RPMI7951 (cell line): ENCODE data around the gene GNAL. TPM values are rescaled to one million over a fixed set of nuclear protein-coding genes. Genes with fewer than 3 reads are reported as not detected.
"Not testable (repeated sequence)": the region's sequence is repeated elsewhere in the genome, so short reads cannot be mapped to it uniquely, and the experiment has no call there.

Experiments
- DNase-seq: peaks from one replicate; pipeline ENCODE4 v3.0.0-alpha.2; 2012; ENCODE audit warnings: low read depth
- total RNA-seq: library from RNA; depleted of rRNA; stranded (reverse); fragments of >200 nt; shearing (Covaris generic); gene quantifications from 2 replicates; pipeline ENCODE4 v1.2.3, GENCODE V29; 2014

GNAL gene
- total RNA-seq, 1 experiment from 2014 or later, result not detected

DNA sequence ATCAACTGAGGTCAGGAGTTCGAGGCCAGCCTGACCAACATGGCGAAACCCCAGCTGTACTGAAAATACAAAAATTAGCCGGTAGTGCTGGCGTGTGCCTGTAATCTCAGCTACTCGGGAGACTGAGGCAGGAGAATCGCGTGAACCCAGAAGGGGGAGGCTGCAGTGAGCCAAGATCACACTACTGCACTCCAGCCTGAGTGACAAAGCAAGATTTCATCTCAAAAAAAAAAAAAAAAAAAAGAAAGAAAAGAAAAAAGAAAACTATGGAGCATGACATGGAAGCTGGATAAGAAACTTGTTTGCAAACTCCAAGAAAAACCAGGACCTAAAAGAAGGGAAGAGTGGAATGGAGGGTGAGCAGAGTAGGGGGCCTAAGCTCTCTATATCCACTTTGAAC lies 160.2 kb downstream of the GNAL start:
- no peak for DNase-seq

DNA sequence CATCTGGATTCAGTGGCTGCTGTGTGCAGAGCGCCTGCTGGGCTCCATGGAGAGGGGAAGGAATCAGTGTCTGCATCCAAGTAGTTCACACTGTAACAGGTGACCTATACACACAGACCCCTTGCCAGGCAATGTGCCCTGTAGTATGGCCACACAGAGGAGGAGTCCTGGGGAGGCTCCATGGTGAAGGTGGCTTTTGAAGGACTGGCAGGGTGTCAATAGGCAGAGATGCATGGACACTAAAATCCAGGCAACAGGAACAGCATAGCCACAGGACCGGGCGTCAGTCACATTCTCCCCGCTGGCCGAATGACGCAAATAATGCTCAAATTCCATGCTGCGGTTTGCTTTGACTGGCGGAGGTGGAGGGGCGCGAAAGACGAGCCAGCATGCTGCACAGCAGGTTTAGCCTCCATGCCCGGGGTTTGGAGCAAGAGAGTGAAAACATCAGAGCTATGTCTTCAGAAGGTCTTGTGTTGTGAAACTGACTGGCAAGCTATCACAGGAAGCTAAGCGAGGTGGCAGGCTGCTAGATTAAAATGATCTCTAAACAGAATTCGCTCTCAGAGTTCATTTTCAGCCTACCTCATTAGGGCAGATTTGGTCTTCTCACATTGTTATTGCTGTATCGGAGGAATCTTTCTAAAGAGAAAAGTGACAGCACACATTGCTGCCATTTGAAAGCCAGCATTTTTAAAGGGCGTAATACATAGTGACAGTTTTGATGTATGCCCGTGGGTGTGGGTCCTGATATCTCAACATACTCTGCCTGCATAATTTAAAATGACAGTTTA lies 161.0 kb downstream of the GNAL start:
- DNase-seq, result peak; percentile 87

DNA sequence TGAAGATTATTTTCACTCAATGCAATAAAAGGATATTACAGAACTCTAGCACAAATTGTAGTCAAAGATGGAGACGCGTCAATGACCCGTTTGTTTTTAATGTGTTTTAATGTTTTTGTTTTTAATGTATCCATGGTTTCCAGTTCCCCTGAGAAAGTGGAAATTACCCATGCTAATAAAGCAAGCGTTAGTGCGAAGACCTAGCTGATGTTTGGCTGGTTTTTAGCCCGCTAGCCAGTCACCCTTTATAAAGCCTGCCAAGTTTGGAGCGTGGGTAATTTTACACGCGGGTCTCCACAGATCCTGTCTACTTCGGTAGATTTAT lies 161.7 kb downstream of the GNAL start:
- peak; percentile 65 for DNase-seq

- peak; percentile 94 for DNase-seq
These were observed 162.2 kb downstream of the GNAL start, which contains the start of gene CHMP1B for GRCh38 chr18:11851146-11851805. Gene CHMP1B (plus strand): TSS chr18:11851413. CDS start chr18:11851512, 99 bp downstream.

DNA sequence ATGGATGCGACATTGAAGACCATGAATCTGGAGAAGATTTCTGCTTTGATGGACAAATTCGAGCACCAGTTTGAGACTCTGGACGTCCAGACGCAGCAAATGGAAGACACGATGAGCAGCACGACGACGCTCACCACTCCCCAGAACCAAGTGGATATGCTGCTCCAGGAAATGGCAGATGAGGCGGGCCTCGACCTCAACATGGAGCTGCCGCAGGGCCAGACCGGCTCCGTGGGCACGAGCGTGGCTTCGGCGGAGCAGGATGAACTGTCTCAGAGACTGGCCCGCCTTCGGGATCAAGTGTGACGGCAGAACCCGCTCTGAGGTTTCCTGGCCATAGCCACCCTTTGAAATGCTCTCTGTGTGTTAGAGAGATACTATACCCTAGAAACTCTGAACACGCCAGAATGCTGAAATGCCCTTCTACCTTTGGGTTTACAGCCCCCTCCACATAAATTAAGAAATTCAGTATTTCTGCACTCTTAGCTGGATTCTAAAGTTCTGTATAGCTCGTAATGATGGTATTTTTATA lies 162.8 kb downstream of the GNAL start:
- DNase-seq, result peak; percentile 36

GRCh38 chr18:11854554-11854953 lies 165.5 kb downstream of the GNAL start:
- not testable (repeated sequence) for DNase-seq

DNA sequence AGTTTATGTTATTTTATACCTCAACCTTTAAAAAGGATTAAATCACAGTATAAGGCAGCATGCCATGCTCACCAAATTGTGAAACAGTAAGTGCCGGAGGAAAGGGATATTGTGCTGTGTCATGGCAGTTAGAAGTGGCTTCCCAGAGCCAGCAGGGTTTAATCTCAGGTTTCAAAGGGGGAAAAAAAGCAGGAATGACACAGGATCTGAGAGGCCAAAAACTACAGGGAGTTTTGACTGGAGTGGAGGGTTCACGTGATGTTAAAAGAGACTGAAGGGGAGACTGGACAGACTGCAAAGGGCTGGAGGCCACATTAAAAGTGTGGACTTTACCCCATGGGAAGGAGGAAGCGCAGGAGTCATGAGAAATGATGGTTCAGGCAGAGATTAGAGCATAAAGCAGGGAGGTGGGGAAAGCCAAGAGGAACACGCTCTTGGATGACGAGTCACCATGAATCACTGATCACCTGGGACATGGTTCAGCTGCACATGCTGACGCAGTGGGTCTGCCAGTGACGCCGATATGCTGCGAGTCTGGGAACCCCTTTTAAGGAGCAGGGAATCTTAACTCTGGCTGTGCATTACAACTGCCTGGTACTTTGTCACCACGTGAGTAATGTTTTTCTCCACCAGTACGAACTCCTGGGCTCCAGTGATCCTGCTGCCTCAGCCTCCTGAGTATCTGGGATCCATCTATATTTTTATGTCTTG lies 168.3 kb downstream of the GNAL start:
- peak; percentile 96 for DNase-seq

DNA sequence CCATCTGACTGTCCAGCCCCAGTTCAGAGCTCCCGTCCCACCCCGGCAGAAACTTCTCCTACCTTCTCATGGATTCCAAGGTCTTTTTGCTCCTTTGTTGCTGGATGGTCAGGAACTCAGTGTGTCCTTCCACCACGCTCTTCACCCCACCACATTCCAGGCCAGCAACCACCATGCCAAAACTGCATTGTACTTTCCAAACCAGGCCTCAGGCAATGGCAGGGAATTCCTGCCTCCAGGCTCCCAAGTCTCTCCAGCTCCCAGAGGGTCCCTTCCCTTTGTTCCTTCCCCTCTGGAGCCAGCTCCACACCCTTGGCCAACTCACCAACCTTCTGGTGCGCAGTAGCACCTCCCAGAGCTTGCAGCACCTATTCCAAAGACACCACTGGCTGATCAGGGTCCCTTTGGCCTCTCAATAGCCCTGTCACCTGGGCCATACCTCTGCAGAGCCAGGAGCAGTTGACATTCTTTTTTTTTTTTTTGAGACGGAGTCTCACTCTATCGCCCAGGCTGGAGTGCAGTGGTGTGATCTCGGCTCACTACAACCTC lies 170.3 kb downstream of the GNAL start:
- DNase-seq, result peak; percentile 11

GRCh38 chr18:11859903-11860407 lies 170.9 kb downstream of the GNAL start:
- DNase-seq, result peak; percentile 91

- no peak for DNase-seq
These were observed 171.8 kb downstream of the GNAL start for GRCh38 chr18:11860594-11861450.

DNA sequence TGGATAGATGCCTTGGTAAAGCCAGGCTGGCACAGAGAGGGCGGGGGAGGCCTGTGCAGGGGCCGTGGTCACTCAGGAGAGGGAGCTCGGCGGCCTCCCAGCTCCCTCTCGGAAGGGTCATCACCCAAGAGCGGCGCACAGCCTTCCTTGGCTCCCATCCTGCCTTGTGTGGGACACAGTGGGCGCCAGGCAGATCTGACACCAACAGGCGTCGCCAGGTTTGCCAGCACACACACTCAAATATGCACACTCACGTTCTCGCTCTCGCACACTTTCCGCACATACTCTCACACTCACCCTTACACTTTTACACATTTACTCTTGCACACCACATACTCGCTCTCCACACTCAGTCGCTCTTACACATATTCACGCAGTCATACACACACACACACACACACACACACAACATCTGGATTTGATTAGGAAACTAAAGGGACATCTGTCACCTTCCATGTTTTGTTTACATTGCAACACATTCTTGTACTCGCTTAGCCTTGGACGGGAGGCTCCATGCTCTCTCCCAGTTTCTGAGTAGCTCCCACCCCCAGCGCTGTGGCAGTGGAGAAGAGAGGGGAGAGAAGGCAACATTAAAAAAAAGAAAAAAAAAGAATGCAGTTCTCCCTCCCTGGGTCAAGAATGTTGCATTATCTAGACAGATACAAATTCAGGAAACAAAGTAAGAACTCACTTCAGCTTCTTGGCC lies 172.7 kb downstream of the GNAL start:
- no peak for DNase-seq

- no peak for DNase-seq
These were observed 173.5 kb downstream of the GNAL start for GRCh38 chr18:11862468-11863137.

DNA sequence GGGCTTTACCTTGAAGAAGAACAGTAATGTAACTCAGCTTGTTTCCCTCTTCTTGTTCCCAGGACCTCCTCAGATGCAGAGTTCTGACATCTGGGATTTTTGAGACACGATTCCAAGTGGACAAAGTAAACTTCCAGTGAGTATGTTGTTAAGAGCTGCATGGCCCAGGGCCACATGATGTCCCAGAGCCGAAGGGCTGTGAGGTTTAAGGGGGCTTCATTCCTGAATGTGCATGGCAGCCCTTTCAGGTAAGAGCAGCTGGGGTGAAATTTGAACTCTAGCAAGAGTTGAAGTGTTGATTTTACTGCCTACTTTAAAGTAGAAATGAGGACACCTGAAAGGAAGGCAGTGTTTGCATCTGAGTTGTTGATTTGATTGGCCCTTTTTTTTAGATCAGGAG lies 175.4 kb downstream of the GNAL start:
- DNase-seq, result no peak

DNA sequence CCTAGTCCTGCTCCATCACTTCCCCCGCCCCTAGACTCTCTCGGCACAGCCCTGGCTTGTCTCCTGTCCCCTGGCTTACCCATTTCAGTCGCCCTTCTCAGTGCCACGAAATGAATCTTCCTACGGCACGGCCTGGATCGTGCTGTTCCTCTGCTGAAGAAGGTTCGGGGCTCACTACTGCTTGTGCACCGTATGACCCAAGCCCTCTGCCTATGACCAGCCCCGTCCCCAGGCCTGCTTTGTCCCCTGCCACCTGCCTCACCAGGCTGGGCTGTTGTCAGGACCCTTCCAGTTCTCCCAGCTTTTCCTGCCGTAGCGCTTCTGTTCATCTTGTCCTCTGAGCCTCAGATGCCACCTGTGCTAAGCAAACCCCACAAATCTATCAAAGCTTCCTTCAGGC lies 176.0 kb downstream of the GNAL start:
- DNase-seq, result no peak

DNA sequence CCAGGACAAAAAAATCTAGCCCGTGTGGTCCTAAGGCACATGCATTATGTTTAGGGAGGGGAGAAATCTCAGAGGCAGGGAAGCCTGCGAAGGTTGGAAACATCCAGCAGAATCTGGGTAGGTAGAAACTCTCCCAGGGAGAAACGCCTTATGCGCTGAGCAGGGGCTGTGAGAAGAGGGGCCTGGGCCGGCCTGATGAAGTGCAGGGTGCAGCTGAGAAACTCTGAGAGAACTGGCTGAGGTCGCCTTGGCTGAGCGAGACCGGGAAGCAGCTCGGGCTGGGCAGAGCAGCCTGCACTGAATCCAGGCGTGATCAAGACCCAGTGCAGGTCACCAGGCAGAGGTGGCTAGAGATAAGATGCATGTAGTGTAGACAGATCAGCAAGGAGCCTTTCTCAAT lies 177.3 kb downstream of the GNAL start:
- DNase-seq, result no peak

DNA sequence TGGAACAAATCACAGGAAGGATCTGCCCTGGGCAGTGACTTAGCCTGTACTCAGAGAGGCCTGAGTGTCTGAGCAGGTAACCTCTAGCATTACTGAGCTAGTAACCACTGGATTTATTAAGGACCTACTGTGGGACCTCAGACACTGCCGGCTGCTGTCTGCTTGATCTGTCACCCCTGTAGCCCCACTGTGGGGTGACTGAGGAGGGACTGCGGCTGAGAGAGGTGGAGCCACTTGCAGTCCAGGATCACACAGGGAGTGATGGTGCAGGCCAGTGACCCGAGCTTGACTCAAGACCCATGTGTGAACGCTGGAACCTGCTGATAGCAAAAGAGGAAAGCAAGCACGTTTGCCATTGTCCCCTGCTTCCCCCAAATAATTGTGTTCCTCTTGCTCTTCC lies 177.7 kb downstream of the GNAL start:
- DNase-seq, result no peak

DNA sequence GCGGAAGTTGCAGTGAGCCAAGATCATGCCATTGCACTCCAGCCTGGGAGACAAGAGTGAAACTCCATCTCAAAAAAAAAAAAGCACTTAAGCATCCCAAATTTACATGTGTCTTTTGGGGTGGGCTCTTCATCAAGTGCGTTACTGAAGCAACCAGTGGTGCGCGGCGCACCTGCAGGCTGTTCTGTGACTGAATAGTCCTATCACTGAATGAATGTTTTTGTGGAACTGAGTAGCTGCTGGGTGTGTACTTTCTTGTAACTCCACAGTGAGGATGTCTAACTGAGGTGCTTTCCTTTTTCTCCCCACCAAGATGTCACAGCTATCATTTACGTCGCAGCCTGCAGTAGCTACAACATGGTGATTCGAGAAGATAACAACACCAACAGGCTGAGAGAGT lies 179.2 kb downstream of the GNAL start:
- no peak for DNase-seq

GRCh38 chr18:11871501-11871900 lies 182.4 kb downstream of the GNAL start:
- DNase-seq, result peak; percentile 8

- DNase-seq, result peak; percentile 58
These were observed 183.5 kb downstream of the GNAL start for GRCh38 chr18:11872479-11873136.
